Renal pelvis (tissue), 4 donors: ENCODE results near the gene LAMA4. TPM values are rescaled to one million over a fixed set of nuclear protein-coding genes. Genes with fewer than 3 reads are reported as not detected.
A peak's percentile ranks its signal among the peaks of the same experiment; 100 is the strongest.

ENCODE experiments used
- DNase-seq: peaks from one replicate; pipeline ENCODE4 v3.0.0-alpha.2; 2013
- polyA plus RNA-seq, 3 donors: library from polyadenylated mRNA; unstranded; fragments of 120-200 nt; gene quantifications; one replicate each; pipeline ENCODE4 v1.2.1, GENCODE V29; 2013; ENCODE audit not compliant: insufficient read length in 3 of 3

Gene LAMA4
- polyA plus RNA-seq, 3 donors: 77.4 to 93.6 (median 90.1) TPM

DNA sequence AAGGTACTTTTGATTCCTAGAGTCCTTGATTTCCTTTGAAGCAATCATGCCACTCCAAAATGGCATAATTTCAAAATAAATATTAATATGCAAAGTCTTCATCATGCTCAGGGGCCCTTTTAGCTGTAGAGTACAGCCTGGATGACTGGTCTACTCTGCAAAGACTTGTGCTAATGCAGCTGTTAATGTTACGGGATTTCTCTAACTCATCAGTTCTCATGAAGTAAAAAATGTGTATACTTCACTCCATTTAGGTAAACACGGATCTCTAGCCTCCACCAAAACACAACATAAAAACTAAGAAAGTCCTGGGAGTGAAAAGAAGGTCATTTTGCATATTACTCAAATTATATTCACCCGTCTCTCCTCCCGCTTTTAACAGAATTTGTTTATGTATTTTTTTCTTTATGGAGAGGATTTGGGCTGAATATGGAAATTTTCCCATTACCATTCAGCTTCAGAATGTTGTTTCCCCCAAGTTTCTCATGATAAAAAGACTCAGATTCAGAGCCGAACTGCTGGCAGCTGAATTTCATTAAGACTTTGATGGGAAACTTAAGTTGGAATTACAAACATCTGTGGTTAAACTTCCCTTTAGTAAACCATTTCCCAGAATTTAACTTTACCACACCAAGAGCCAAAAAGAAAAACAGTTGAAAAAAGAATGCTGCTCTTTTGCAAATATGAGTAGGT is 8.7 kb downstream of the LAMA4 start:
- peak; percentile 66 for DNase-seq

DNA sequence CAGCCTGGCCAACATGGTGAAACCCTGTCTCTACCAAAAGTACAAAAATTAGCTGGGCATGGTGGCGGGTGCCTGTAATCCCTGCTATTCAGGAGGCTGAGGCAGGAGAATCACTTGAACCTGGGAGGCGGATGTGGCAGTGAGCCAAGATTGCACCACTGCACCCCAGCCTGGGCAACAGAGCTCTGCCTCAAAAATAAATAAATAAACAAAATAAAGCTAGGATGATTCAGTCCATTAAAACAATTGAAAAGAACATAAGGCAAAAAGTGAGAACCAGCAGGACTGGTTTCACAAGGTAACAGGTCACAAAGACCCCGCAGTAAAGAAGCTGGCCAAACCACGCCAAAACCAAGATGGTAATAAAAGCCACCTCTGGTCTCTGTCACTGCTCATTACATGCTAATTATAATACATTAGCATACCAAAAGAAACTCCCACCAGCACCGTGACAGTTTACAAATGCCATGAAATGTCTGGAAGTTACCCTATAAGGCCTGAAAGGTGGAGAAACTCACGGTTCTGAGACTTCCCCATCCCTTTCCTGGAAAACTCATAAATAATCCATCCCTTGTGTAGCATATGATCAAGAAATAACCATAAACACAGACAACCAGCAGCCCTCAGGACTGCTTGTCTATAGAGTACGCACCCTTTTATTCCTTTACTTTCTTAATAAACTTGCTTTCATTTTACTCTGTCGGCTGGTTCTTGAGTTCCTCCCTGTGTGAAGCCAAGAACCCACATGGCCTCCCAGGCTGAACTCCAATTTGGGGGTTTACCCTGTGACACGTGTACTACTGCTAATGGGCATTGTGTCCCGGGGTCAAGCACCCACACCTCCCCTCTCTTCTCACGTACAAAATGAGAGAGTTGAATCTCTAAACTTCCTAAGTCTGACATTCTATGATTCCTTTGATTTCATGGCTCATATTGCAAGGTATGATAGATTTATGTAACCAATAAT is 10.2 kb downstream of the LAMA4 start:
- DNase-seq: no peak

DNA sequence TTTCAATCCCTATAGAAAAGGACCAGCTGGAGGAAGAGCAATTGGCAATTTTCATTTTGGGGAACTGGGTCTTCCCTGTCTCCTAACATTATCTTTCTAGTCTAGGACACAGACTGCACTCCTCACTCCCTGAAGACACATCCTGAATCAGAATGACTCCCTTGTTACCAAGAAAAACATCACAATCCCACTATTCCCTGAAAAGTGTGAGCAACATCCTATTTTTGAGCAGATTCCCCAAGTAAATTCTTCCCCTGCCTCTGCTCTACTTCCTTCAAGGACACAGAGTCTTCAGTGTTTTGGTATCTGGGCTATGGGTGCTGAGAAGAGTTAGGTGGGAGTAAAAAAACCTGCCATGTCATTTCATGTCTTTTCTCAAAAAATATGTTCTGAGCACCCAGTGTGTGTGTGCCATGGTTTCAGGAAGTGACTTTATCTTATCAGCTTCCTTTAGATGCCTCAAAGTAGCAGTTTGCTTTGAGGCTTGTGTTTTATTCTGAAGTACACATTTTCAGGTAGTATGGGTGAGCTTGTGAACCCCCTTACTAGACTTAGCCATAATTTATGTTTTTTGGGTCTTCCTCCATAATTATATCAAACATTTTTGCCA is 12.4 kb downstream of the LAMA4 start:
- no peak for DNase-seq

- DNase-seq: no peak
Measured at GRCh38 chr6:112237595-112237994, 16.8 kb downstream of the LAMA4 start.

- no peak for DNase-seq
Measured at GRCh38 chr6:112237066-112237465, 17.3 kb downstream of the LAMA4 start.

GRCh38 chr6:112235956-112236355 is 18.4 kb downstream of the LAMA4 start:
- DNase-seq: no peak

DNA sequence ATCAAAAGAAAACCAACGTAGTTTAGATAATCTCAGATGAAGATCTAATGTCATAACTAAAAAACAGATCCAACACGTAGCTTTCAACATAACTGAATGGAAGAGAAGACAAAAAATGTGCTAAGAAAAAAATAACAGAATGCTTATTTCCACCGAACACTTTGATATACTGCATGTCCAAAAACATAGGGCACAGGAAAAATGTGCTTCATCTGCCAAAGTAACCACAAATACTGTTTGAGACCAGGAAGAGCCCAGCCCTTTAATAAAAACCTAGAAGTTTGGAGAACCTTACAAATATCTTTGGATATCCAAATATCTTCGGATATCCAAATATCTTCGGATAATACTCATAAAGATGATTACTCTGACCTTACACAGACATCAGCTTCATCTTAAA is 19.8 kb downstream of the LAMA4 start:
- DNase-seq: no peak

DNA sequence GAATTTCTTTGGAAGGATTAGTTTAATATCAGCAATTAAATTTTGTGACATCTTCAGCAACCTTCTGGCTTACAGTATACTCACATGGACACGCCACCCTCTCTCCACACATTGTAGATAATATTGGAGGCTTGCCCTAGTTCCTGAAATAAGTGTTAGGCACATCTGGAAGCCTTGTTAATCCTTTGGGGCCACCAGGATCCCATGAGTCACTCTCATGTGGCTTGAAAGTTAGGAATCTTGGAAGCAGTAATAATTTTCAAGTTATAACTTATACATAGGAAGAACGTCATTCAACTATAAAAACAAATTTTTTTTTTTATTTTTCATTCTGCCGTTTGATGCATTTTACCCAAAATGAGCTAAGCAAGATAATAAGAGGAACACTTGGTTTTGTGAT is 20.5 kb downstream of the LAMA4 start:
- no peak for DNase-seq

- DNase-seq: no peak
Measured at GRCh38 chr6:112232845-112233256, 21.5 kb downstream of the LAMA4 start.

DNA sequence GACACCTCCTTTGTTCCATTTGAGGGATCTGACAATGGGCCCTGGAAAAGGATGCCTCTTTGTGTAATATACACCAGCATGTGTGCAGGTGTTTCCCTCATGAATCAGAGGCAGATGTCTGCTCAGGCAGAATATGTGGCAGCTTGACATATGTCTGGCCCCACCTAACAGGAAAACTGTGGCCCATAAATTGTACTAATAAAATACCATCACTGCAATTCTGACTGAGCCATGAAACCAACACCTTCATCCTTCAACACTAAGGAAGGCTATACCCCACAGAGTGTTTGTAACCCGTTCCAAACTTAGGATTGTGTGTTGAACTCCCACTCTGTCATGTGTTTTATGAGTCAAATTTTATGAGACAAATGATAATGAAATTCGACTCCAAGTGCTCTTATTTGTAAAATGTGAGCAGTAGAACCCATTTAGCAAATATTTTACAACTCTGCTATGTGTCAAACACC is 22.7 kb downstream of the LAMA4 start:
- no peak for DNase-seq

- no peak for DNase-seq
Measured at GRCh38 chr6:112231164-112231563, 23.2 kb downstream of the LAMA4 start.

DNA sequence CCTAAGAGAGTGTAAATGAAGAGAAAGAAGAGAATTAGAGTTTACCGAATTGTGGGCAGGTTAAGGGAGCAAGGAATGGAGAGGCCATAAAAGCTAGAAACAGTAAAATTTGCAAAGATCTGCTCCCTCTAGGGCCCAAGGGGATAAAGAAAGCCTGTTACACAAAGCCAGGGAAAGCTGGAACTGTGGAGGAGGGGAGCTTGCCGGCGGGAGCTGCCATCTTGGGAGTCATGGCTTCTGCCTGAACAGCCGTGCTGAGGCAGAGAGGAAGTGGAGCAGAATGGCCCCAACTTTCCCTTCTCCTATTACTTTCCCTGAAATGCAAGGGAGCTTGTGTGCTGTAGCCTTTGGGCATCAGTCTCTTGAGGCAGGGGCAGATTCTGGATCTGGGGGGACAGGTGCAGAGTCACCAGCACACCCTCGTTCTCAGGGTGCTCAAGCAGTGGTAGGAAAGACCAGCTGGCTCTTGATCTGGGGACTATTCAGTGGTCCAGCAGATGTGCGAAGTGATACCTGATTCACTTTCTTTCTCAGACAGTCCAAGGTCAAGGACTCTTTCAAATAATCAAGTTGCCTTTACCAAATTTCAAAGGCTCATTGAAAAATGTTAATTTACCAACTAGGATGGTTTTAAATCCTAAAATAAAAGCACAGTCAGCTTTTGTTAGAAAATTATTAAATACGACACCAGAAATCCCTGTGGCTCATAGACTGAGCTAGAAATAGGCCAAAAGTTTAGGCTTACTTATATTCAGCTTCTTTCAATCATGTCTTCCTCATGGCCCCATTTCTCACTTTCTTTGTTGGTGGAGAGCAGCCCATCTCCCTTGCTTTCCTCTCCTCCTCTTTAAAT is 25.7 kb downstream of the LAMA4 start:
- DNase-seq: no peak

DNA sequence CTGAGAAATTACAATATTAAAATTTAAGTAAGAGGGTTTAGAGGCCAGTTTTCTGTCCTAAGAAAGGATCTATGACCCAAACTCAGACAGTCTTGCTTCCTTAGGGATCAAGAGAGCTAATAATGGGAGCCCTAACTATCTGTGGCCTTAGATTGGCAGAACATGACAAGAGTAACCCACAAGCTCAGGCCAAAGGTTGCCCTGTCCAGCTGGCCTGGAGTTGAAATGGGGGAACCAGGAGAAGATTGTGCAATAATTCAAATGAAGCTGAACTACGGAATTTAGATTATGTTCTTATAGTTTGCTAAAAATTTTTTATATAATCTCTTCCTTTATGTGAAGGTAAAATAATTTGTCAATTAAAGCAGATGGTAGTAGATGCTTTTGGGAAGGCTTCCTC is 26.4 kb downstream of the LAMA4 start:
- DNase-seq: no peak

DNA sequence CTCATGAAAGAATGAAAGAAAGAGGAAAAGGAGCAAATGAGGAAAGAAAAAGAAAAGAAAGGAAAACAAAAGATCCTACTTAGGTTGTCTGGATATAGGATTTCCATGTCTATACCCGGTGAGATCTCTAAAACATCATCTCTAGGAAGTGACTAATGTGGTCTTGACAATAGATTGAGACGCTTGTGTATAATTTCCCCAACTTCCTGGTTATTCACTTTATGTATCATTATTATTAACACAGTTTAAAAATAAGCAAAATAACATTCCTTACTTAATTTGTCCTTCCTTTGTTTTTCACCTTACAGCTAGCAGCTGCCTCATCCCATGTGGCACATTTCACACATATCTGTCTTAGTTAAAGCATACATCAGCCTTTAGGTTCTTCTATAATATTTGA is 27.0 kb downstream of the LAMA4 start:
- no peak for DNase-seq

- no peak for DNase-seq
Measured at GRCh38 chr6:112225691-112226090, 28.7 kb downstream of the LAMA4 start.

- DNase-seq: no peak
Measured at GRCh38 chr6:112224088-112224487, 30.3 kb downstream of the LAMA4 start.

DNA sequence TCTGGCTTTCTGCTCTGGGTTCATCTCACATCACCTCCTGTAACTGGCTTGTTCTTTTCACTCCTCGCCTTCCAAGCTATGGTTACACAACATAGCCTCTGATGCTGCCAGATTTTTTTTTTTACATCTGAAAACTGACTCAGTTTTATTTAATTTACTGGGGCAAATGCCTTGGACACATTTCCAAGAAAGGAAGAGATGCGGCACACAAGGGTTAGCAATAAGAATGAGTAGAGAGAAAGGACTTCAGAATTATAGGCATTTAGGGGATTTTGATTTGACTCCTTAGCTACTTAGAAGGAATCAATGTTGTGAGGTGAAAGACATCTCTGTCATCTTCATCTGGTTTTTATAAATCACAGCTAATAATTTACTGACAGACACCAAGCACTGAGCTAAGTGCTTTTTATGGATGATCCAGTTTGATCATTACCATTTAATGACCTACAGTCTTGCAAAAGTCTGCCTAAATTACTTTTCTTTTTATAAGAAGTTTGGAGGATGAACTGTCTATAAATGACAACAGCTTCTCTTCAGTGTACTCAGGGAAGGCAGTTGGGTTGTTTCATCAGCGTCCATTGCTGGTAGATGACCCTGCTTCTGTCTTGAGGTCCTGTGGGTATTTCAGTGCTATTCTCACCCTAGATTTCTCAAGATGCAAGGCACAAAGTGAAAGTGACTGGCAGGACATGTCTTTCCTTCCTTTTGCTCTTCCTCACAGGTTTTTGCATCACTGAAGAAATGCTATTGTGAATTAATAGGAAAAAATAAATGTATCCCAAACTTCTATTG is 31.1 kb downstream of the LAMA4 start:
- peak; percentile 43 for DNase-seq

DNA sequence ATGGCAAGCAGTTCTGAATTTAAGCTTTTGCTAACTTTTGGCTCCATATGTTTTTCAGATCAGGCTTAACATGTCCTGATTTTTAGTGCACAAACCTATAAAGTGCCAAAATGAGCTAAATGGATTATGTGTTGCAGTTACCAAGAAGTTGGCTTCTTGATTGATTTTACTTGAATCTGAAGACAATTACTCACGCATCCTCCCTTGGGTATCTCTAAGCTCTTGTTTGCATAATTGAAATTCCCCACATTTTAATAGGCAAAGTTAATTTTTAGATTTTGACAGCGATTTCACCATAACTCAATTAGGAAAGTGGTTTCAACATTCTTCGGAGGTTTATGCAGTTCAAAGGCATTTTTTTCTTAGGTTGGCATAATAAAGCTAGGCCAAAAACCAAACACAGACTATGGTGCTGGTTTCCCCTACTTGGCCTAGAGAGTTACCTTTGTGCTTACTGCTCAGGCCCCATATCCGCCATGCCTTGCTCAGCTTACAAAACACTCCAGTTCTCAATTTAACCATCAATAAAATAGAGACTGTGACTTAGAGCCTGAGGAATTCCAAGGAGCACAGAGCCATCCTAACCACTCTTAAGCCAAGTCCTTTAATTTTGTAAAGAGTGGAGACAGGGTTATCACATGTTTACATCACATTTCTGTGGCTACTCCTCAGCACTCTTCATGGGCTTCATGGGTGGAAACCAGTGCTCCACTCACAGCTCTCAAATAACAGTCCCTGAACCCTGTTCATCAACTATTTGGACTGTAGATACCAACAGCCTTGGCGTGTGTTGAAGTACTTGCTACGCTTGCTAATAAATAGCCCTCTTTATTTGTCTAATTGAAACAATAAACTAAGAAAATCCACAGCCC is 32.1 kb downstream of the LAMA4 start:
- no peak for DNase-seq

- DNase-seq: no peak
Measured at GRCh38 chr6:112221561-112221960, 32.8 kb downstream of the LAMA4 start.

- DNase-seq: no peak
Measured at GRCh38 chr6:112218563-112218962, 35.8 kb downstream of the LAMA4 start.
